NCI-H1105 (cell line): ENCODE data around the gene HADH.

ENCODE experiments used
- DNase-seq: peaks from one replicate; lab custom pipeline; 2025; lab: John Stamatoyannopoulos, UW

The HADH gene

DNA sequence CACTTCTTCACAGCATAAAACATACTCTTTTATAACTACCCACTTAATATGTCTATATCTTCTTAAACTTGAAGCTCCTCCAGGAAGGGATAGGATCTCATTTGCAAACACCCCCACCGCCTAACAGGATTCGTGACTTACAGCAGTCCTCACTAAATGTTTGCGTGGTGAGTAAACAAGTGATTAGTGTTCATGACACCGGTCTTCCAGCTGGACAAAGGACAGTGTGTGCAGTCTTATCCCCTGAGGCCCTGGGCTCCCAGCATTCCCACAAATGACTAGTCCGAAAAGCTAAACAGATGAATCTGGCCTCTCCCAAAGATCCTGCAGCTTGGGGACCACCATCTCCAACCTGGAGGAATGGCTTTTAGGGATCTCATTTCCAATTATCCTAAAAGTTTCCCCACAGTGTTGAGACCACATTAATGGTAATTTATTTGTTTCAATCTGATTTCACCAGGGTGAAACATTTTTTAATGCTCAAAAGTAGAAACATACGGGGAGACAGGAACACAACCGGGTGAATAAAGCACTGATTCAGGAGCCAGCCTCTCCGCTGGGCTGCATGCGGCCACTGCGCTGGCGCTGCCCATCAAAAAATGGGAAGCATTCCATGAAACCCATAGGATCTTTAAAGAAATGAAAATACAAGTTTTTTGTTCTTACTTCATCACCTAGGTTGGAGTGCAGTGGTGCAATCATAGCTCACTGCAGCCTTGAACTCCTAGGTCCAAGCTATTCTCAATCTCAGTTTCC, 69.2 kb downstream of the HADH start:
- no peak for DNase-seq

DNA sequence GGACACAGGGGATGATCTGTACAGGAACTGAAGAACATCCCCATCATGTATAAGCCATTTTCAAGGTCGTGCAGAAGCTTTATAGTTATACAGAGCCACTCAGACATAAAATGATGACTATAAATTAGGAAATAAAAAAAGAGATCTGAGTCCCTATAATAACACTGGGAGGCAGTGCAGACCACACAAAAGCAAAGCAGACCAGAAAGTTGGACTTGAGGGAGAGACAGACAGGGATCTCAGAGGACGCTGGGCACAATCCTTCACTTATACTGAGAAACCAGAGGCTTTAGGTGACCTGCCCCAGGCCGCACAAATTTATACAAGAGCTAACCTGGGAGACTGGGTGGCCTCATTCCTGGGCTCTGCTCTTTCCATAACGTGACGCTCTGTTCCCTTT, 70.5 kb downstream of the HADH start:
- DNase-seq: no peak

DNA sequence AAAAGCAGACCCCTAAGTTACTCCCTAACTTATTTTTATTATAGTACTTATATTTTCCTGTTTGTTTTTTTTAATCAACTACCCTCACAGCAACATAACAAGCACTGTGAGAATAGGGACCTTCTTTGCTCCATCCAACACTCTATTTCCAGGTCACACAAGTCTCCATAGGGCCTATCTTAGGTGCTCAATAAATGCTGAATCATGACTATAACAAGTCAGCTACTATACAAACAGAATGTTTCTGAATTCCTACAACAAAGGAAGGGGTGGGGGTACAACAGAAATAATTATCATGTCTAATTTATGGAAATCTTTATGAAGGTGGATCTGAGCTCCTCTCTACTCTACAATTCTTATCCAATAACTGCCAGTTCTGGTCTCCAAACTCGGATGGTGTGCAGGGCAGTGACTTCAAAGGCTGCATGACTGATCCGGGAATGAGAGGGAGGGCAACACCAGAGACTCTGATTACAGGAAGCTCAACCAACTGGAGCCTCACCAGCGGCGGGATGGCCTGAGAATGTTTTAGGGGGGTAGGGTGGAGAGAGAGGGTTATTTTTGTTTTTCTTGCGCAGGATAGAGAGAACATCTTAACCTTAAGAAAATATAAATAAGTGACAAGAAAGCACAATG, 71.1 kb downstream of the HADH start:
- no peak for DNase-seq

DNA sequence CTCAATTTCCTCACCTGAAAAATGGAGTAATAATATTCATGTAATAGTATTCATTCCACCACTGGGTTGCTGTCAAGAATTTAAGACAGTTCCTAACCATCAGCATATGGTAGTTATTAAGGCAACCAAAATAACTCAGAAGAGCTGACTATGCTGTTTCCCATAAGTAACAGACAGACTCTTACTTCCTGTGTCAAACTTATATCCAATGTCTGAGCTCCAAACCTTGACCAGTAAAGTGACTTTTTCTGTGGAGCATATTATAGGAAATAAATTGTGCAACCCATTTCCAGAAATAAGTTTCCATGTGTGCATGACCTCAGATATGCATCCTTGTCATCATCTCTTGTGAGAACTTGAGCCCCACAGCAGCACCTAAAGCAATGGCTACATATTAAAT, 78.8 kb downstream of the HADH start:
- no peak for DNase-seq

DNA sequence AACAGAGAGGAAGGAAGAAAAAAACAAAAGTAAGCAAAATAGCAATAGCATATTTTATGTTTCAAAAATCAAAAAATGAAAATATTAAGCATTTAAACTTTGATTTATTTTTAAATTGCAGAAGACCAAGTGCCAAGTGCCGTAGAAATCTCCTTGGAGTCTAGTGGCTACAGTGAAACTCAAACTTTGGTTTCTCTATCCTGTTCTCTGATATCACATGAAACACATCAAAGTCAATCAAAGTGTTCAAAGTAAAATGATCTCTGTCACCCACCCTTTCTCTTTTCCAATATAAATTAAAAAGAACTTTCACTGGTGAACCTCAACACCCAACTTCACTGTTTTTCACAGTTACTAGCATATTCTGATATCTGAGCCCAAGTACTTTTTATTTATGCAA, 81.1 kb downstream of the HADH start:
- no peak for DNase-seq

DNA sequence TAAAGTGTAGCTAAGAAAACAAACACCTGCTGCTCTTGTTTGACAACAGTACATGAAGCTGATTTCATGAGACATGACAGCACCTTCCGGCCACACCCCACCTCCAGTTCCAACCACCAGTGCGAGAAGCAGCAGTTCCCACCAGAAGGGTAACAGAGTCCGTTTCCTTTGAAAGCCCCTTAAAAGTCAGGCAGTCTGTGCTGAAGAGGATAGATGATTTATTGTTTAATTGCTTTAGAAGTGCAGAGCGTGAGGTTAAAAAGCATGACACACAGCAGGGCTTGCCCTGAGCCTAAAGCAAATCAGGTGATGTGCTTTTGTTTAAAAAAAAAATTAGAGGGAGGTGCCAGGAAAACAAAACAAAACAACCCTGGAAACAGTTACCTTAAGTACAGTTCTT, 82.6 kb downstream of the HADH start:
- DNase-seq: peak; percentile 39

DNA sequence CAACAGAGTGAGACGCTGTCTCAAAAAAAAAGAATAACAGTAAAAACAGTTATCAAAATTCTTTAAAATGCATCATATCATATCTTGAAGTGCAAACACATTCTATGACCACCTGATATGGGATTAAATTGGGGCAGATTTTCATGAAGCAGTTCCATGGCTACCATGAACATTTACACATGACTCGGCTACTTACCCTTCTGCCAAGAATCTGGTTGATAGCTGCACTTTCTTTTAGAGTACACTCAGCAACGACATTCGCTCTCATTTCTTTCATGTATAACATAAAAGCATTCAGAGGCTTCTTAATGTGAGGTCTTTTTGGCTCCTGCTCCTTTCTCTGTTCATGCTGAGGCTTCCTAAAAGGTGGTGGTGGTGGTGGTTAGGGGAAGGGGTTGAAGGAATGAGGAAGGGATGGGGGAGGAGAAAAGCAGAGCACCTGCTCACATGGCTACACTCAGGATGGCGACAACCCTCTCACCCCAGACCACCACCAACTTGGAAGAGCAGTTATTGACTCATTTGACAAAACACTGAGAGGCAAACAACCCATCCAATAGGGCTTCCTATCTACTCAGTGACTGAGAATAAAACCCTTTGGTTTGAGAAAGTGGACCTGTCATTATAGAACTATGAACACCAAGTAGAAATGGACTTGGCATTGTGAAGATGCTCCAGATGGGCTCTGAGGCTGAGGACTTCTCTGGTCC, 88.5 kb downstream of the HADH start:
- no peak for DNase-seq

DNA sequence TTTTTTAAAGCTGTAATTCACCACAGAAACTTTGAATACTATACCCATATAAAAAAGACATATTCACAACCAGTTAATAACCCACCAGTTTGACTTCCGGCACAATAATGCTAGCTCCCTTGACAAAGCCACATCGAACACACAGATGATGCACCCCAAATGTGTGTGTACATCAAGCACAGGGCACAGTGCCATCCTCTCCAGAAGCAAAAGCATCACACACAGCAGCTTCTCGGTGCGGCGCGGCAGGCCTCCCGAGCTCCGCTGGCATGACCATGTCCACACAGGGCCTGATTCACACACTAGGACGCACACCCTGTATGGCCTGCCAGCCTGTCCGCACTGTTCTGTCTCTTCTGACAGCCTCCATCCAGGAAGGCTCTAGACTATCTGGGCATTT, 91.1 kb downstream of the HADH start:
- DNase-seq: no peak

DNA sequence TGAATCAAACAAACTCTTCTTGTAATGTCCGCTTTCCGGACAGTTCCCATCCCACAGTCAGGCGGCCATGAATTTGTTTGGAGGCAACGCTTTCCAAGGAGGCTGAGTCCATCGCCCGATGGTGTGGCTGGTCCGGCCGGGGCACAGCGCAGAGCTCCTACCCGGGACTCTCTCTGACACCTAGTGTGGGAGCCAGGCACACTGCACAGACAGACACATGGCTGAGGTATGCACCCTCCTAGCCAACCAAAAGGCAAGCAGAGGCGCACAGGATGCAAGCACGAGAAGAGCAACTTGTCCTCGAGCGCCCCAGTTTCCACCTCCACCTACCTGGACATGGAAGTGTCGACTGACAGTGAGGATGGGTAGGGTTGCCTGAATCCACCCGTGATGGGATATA, 91.6 kb downstream of the HADH start:
- no peak for DNase-seq
